GM12878 (cell line): ENCODE results near the gene STX10.
A peak's percentile ranks its signal among the peaks of the same experiment; 100 is the strongest.

Source experiments
- CBX5 ChIP-seq: sonication (generic); IDR thresholded peaks from 2 replicates; pipeline ENCODE4 v1.6.1; 2016; ENCODE audit warnings: low read depth, moderate library complexity, mild to moderate bottlenecking, inconsistent platforms
- CREM ChIP-seq: IDR thresholded peaks from 2 replicates; pipeline ENCODE4 v1.6.1; 2014; ENCODE audit warnings: antibody characterized with exemption, low read depth
- CTCF ChIP-seq, 3 experiments: IDR thresholded peaks in 2 of 3; conservative IDR thresholded peaks in 1 of 3; 2 replicates each; pipeline ENCODE4 v1.5.1; 2011; ENCODE audit warnings: low read depth in 3 of 3, low read length in 3 of 3, mild to moderate bottlenecking in 3 of 3, control low read depth in 2 of 3, moderate library complexity in 2 of 3, inconsistent platforms in 1 of 3, mixed read lengths in 1 of 3; ENCODE audit not compliant: control insufficient read depth in 2 of 3, insufficient read depth in 1 of 3; ENCODE audit errors: extremely low read depth in 1 of 3
- EP300 ChIP-seq, 2 experiments: fragments of 150-350 bp in 1 of 2; IDR thresholded peaks; 2 replicates each; pipeline ENCODE4 v1.6.1; 2011 to 2012; ENCODE audit warnings: low read depth in 2 of 2, low read length in 2 of 2, borderline replicate concordance in 1 of 2, improper control_type of control experiment in 1 of 2, inconsistent platforms in 1 of 2; ENCODE audit not compliant: control insufficient read depth in 1 of 2
- MEF2A ChIP-seq: IDR thresholded peaks from 2 replicates; pipeline ENCODE4 v1.6.1; 2011; ENCODE audit warnings: low read depth, mild to moderate bottlenecking, low read length, moderate library complexity; ENCODE audit not compliant: insufficient read depth
- MYC ChIP-seq: IDR thresholded peaks from 2 replicates; pipeline ENCODE4 v1.6.1; 2011; ENCODE audit warnings: mild to moderate bottlenecking, low read length, moderate library complexity, inconsistent platforms; ENCODE audit not compliant: insufficient read depth, insufficient replicate concordance, insufficient read length, severe bottlenecking
- NFIC ChIP-seq: IDR thresholded peaks from 2 replicates; pipeline ENCODE4 v1.6.1; 2012; ENCODE audit warnings: low read depth, mild to moderate bottlenecking, inconsistent platforms, low read length, moderate library complexity
- POLR2A ChIP-seq: IDR thresholded peaks from 2 replicates; pipeline ENCODE4 v1.6.1; 2011; ENCODE audit warnings: low read depth, mild to moderate bottlenecking, low read length
- RAD21 ChIP-seq: IDR thresholded peaks from 2 replicates; pipeline ENCODE4 v1.6.1; 2011; ENCODE audit warnings: mild to moderate bottlenecking, low read depth, low read length, moderate library complexity; ENCODE audit not compliant: insufficient read depth
- RFX5 ChIP-seq: IDR thresholded peaks from 2 replicates; pipeline ENCODE4 v1.6.1; 2011; ENCODE audit warnings: low read depth, low read length, improper control_type of control experiment
- SKIL ChIP-seq: fragments of 450-650 bp; IDR thresholded peaks from 2 replicates; pipeline ENCODE4 v1.6.1; 2017; ENCODE audit warnings: mild to moderate bottlenecking, low read depth, inconsistent platforms; ENCODE audit not compliant: poor library complexity, severe bottlenecking
- SREBF1 ChIP-seq: IDR thresholded peaks from 2 replicates; pipeline ENCODE4 v1.6.1; 2012; ENCODE audit warnings: mild to moderate bottlenecking, low read length
- TAF1 ChIP-seq: IDR thresholded peaks from 2 replicates; pipeline ENCODE4 v1.6.1; 2011; ENCODE audit warnings: mild to moderate bottlenecking, low read depth, low read length, borderline replicate concordance

- TF ChIP-seq CBX5 (no peak), MYC (no peak), CTCF (IDR thresholded peaks at IDR 0.05 in 2 of 3, conservative IDR thresholded peaks at IDR 0.05 in 1 of 3; ENCODE audit: control insufficient read depth in 2 of 3, extremely low read depth in 1 of 3, insufficient read depth in 1 of 3, low read depth in 3 of 3, low read length in 3 of 3) (no peak), CREM (peak; percentile 61), TAF1 (peak; percentile 94), POLR2A (peak; percentile 66), RAD21 (0 out of 2 replicates have a peak, but pooled peaks have one; percentile 0), SKIL (no peak), MEF2A (no peak), NFIC (no peak), SREBF1 (no peak), RFX5 (no peak), EP300 (IDR thresholded peaks at IDR 0.05; ENCODE audit: borderline replicate concordance in 1 of 2, control insufficient read depth in 1 of 2, low read depth in 2 of 2, low read length in 2 of 2) (no peak)
Observed at GRCh38 chr19:13117772-13118423, 32.3 kb downstream of the STX10 start, which contains the start of gene NACC1.
